WI38 (cell line): ENCODE results near the gene PAIP1.
"Not testable (repeated sequence)": the region's sequence is repeated elsewhere in the genome, so short reads cannot be mapped to it uniquely, and the experiment has no call there.

Experiments used
- H3K4me3 ChIP-seq: 2 replicates; pipeline ENCODE4 v1.5.1; 2011; ENCODE audit warnings: low read depth, mild to moderate bottlenecking, control low read depth, low read length
- CTCF ChIP-seq: IDR thresholded peaks from 2 replicates; pipeline ENCODE4 v1.5.1; 2012; ENCODE audit warnings: low read depth, mild to moderate bottlenecking, control low read depth, low read length

The PAIP1 gene

GRCh38 chr5:43514471-43514815 lies 42.4 kb downstream of the PAIP1 start:
- peak overlapping the region; percentile 90 for H3K4me3 ChIP-seq
- TF ChIP-seq CTCF = no peak

- H3K4me3 ChIP-seq = peak overlapping the region; percentile 90
- TF ChIP-seq CTCF = no peak
Measured at GRCh38 chr5:43514025-43514424, 42.9 kb downstream of the PAIP1 start.

- not testable (repeated sequence) for H3K4me3 ChIP-seq
Measured at GRCh38 chr5:43511062-43511461, 45.8 kb downstream of the PAIP1 start.

GRCh38 chr5:43498581-43498980 lies 58.3 kb downstream of the PAIP1 start:
- H3K4me3 ChIP-seq = no peak overlapping the region
- no peak for TF ChIP-seq CTCF

- no peak overlapping the region for H3K4me3 ChIP-seq
- TF ChIP-seq CTCF = no peak
Measured at GRCh38 chr5:43497311-43498104, 59.4 kb downstream of the PAIP1 start.

GRCh38 chr5:43491326-43491725 lies 65.6 kb downstream of the PAIP1 start:
- no peak for TF ChIP-seq CTCF
- H3K4me3 ChIP-seq = no peak overlapping the region

GRCh38 chr5:43486353-43486752 lies 70.5 kb downstream of the PAIP1 start:
- TF ChIP-seq CTCF = no peak
- no peak overlapping the region for H3K4me3 ChIP-seq

- no peak for TF ChIP-seq CTCF
- no peak overlapping the region for H3K4me3 ChIP-seq
Measured at GRCh38 chr5:43485406-43485805, 71.5 kb downstream of the PAIP1 start.
